Measurements from ENCODE around the gene NTN1. TPM values are rescaled to one million over a fixed set of nuclear protein-coding genes. Genes with fewer than 3 reads are reported as not detected.
"Not testable (repeated sequence)": the region's sequence is repeated elsewhere in the genome, so short reads cannot be mapped to it uniquely, and the experiment has no call there.

NTN1 gene
- total RNA-seq, 2 donors from 2014 or later: 0.69 to 1.5 TPM

GRCh38 chr17:9090641-9091096 is 69.4 kb downstream of the NTN1 start:
- H3K36me3 Mint-ChIP-seq (ENCODE audit: insufficient read depth in 2 of 2): no peaks in the 10 kb centered on the region
- H3K27me3 Mint-ChIP-seq (ENCODE audit: low read depth): no peaks in the 10 kb centered on the region
- no peaks in the 10 kb centered on the region for H3K9me3 Mint-ChIP-seq

GRCh38 chr17:9094193-9094592 is 72.9 kb downstream of the NTN1 start:
- Mint-ChIP-seq H3K4me1 (ENCODE audit: low read depth) (no peaks in the 10 kb centered on the region), H3K36me3 (ENCODE audit: insufficient read depth in 2 of 2) (no peaks in the 10 kb centered on the region), H3K27me3 (ENCODE audit: low read depth) (peaks cover 12% of the 10 kb centered on the region), H3K4me3 (no peak overlapping the region), H3K27ac (no peak overlapping the region), H3K9me3 (no peaks in the 10 kb centered on the region)
- ATAC-seq (replicated peaks in 1 of 2) (no peak), DNase-seq (no peak)

More at GRCh38 chr17:9090641-9091096, 69.4 kb downstream of the NTN1 start:
- Mint-ChIP-seq H3K27ac (no peak overlapping the region), H3K4me3 (no peak overlapping the region), H3K4me1 (ENCODE audit: low read depth) (no peaks in the 10 kb centered on the region)
- DNase-seq (no peak), ATAC-seq (replicated peaks in 1 of 2) (no peak)

GRCh38 chr17:9095390-9095789 is 74.1 kb downstream of the NTN1 start:
- Mint-ChIP-seq H3K36me3 (ENCODE audit: insufficient read depth in 2 of 2) (no peaks in the 10 kb centered on the region), H3K4me3 (no peak overlapping the region), H3K4me1 (ENCODE audit: low read depth) (no peaks in the 10 kb centered on the region), H3K9me3 (no peaks in the 10 kb centered on the region), H3K27me3 (ENCODE audit: low read depth) (peaks cover 12% of the 10 kb centered on the region), H3K27ac (no peak overlapping the region)
- ATAC-seq (replicated peaks in 1 of 2): no peak
- no peak for DNase-seq

GRCh38 chr17:9098242-9098825 is 77.0 kb downstream of the NTN1 start:
- no peak for DNase-seq
- peaks cover 20% of the 10 kb centered on the region for H3K27me3 Mint-ChIP-seq (ENCODE audit: low read depth)
- H3K4me1 Mint-ChIP-seq (ENCODE audit: low read depth): no peaks in the 10 kb centered on the region
- H3K4me3 Mint-ChIP-seq: no peak overlapping the region
- ATAC-seq (replicated peaks in 1 of 2): no peak
- H3K27ac Mint-ChIP-seq: no peak overlapping the region
- H3K36me3 Mint-ChIP-seq (ENCODE audit: insufficient read depth in 2 of 2): peaks cover 0 to 5% of the 10 kb centered on the region in 2 donors
- H3K9me3 Mint-ChIP-seq: peaks cover 0 to 8% of the 10 kb centered on the region in 2 donors

- H3K27me3 Mint-ChIP-seq (ENCODE audit: low read depth): peaks cover 20% of the 10 kb centered on the region
- H3K4me3 Mint-ChIP-seq: no peak overlapping the region
- DNase-seq (no peak), ATAC-seq (replicated peaks in 1 of 2) (no peak)
- H3K27ac Mint-ChIP-seq: no peak overlapping the region
- peaks cover 0 to 5% of the 10 kb centered on the region in 2 donors for H3K36me3 Mint-ChIP-seq (ENCODE audit: insufficient read depth in 2 of 2)
- peaks cover 0 to 8% of the 10 kb centered on the region in 2 donors for H3K9me3 Mint-ChIP-seq
- no peaks in the 10 kb centered on the region for H3K4me1 Mint-ChIP-seq (ENCODE audit: low read depth)
Measured at GRCh38 chr17:9101356-9101755, 80.0 kb downstream of the NTN1 start.

GRCh38 chr17:9103193-9103592 is 81.9 kb downstream of the NTN1 start:
- DNase-seq; H3K9me3 Mint-ChIP-seq; H3K4me1 Mint-ChIP-seq (ENCODE audit: low read depth); H3K27ac Mint-ChIP-seq; H3K36me3 Mint-ChIP-seq (ENCODE audit: insufficient read depth in 2 of 2); ATAC-seq (replicated peaks in 1 of 2); H3K4me3 Mint-ChIP-seq: not testable (repeated sequence)
- H3K27me3 Mint-ChIP-seq (ENCODE audit: low read depth): peaks cover 11% of the 10 kb centered on the region

- H3K9me3 Mint-ChIP-seq: peaks cover 0 to 8% of the 10 kb centered on the region in 2 donors
- H3K36me3 Mint-ChIP-seq (ENCODE audit: insufficient read depth in 2 of 2): peaks cover 0 to 5% of the 10 kb centered on the region in 2 donors
- ATAC-seq (replicated peaks in 1 of 2): no peak
- H3K4me1 Mint-ChIP-seq (ENCODE audit: low read depth): no peaks in the 10 kb centered on the region
- H3K4me3 Mint-ChIP-seq: no peak overlapping the region
- H3K27me3 Mint-ChIP-seq (ENCODE audit: low read depth): peaks cover 7% of the 10 kb centered on the region
- H3K27ac Mint-ChIP-seq: no peak overlapping the region
- DNase-seq: no peak
Measured at GRCh38 chr17:9104370-9105041, 83.2 kb downstream of the NTN1 start.

GRCh38 chr17:9105068-9105868 is 84.0 kb downstream of the NTN1 start:
- ATAC-seq (replicated peaks in 1 of 2): no peak
- peaks cover 0 to 8% of the 10 kb centered on the region in 2 donors for H3K9me3 Mint-ChIP-seq
- no peak overlapping the region for H3K27ac Mint-ChIP-seq
- no peaks in the 10 kb centered on the region for H3K4me1 Mint-ChIP-seq (ENCODE audit: low read depth)
- DNase-seq: no peak
- H3K36me3 Mint-ChIP-seq (ENCODE audit: insufficient read depth in 2 of 2): peaks cover 0 to 5% of the 10 kb centered on the region in 2 donors
- H3K27me3 Mint-ChIP-seq (ENCODE audit: low read depth): peaks cover 7% of the 10 kb centered on the region
- no peak overlapping the region for H3K4me3 Mint-ChIP-seq

- H3K4me1 Mint-ChIP-seq (ENCODE audit: low read depth); DNase-seq; H3K27me3 Mint-ChIP-seq (ENCODE audit: low read depth); H3K4me3 Mint-ChIP-seq; H3K9me3 Mint-ChIP-seq; H3K36me3 Mint-ChIP-seq (ENCODE audit: insufficient read depth in 2 of 2); ATAC-seq (replicated peaks in 1 of 2); H3K27ac Mint-ChIP-seq: not testable (repeated sequence)
Measured at GRCh38 chr17:9106278-9106677, 85.0 kb downstream of the NTN1 start.

- no peaks in the 10 kb centered on the region for H3K27me3 Mint-ChIP-seq (ENCODE audit: low read depth)
- H3K36me3 Mint-ChIP-seq (ENCODE audit: insufficient read depth in 2 of 2): no peaks in the 10 kb centered on the region
- no peak overlapping the region for H3K4me3 Mint-ChIP-seq
- H3K4me1 Mint-ChIP-seq (ENCODE audit: low read depth): no peaks in the 10 kb centered on the region
- no peak for ATAC-seq (replicated peaks in 1 of 2)
- H3K27ac Mint-ChIP-seq: no peak overlapping the region
- DNase-seq: no peak
- H3K9me3 Mint-ChIP-seq: peaks cover 0 to 3% of the 10 kb centered on the region in 2 donors
Measured at GRCh38 chr17:9107527-9107926, 86.2 kb downstream of the NTN1 start.

GRCh38 chr17:9108146-9108545 is 86.8 kb downstream of the NTN1 start:
- Mint-ChIP-seq H3K27ac (no peak overlapping the region), H3K27me3 (ENCODE audit: low read depth) (no peaks in the 10 kb centered on the region), H3K4me1 (ENCODE audit: low read depth) (no peaks in the 10 kb centered on the region), H3K9me3 (no peaks in the 10 kb centered on the region), H3K36me3 (ENCODE audit: insufficient read depth in 2 of 2) (no peaks in the 10 kb centered on the region), H3K4me3 (no peak overlapping the region)
- DNase-seq (no peak), ATAC-seq (replicated peaks in 1 of 2) (no peak)

GRCh38 chr17:9109933-9110332 is 88.6 kb downstream of the NTN1 start:
- Mint-ChIP-seq H3K4me3 (no peak overlapping the region), H3K27ac (no peak overlapping the region), H3K4me1 (ENCODE audit: low read depth) (no peaks in the 10 kb centered on the region), H3K27me3 (ENCODE audit: low read depth) (peaks cover 6% of the 10 kb centered on the region), H3K36me3 (ENCODE audit: insufficient read depth in 2 of 2) (no peaks in the 10 kb centered on the region), H3K9me3 (no peaks in the 10 kb centered on the region)
- DNase-seq (no peak), ATAC-seq (replicated peaks in 1 of 2) (no peak)

- DNase-seq: no peak
- no peak overlapping the region for H3K4me3 Mint-ChIP-seq
- no peaks in the 10 kb centered on the region for H3K9me3 Mint-ChIP-seq
- no peak for ATAC-seq (replicated peaks in 1 of 2)
- no peak overlapping the region for H3K27ac Mint-ChIP-seq
- no peaks in the 10 kb centered on the region for H3K36me3 Mint-ChIP-seq (ENCODE audit: insufficient read depth in 2 of 2)
- H3K4me1 Mint-ChIP-seq (ENCODE audit: low read depth): peaks cover 5% of the 10 kb centered on the region
- H3K27me3 Mint-ChIP-seq (ENCODE audit: low read depth): peaks cover 6% of the 10 kb centered on the region
Measured at GRCh38 chr17:9110501-9110900, 89.2 kb downstream of the NTN1 start.
